Suprapubic skin (tissue), 4 donors: ENCODE results near the gene COX7A1.

Experiments
- POLR2A ChIP-seq, 2 donors: fragments of 450-650 bp; IDR thresholded peaks; one replicate each; pipeline ENCODE4 v1.6.1; 2017; ENCODE audit warnings: antibody characterized with exemption in 2 of 2, mild to moderate bottlenecking in 2 of 2, moderate library complexity in 2 of 2
- POLR2AphosphoS5 ChIP-seq, 3 donors: sonication (generic); formaldehyde crosslinking; IDR thresholded peaks; one replicate each; pipeline ENCODE4 v1.6.1; 2017; ENCODE audit warnings: antibody characterized with exemption in 3 of 3
- TF ChIP-seq, protein P1 (sequence below), 2 donors: fragments of 200-600 bp in 1 of 2; fragments of 450-650 bp in 1 of 2; sonication (generic) in 1 of 2; IDR thresholded peaks; one replicate each; pipeline ENCODE4 v1.5.1; 2016 to 2019; ENCODE audit warnings: antibody characterized with exemption in 2 of 2, mild to moderate bottlenecking in 1 of 2, moderate library complexity in 1 of 2

DNA sequence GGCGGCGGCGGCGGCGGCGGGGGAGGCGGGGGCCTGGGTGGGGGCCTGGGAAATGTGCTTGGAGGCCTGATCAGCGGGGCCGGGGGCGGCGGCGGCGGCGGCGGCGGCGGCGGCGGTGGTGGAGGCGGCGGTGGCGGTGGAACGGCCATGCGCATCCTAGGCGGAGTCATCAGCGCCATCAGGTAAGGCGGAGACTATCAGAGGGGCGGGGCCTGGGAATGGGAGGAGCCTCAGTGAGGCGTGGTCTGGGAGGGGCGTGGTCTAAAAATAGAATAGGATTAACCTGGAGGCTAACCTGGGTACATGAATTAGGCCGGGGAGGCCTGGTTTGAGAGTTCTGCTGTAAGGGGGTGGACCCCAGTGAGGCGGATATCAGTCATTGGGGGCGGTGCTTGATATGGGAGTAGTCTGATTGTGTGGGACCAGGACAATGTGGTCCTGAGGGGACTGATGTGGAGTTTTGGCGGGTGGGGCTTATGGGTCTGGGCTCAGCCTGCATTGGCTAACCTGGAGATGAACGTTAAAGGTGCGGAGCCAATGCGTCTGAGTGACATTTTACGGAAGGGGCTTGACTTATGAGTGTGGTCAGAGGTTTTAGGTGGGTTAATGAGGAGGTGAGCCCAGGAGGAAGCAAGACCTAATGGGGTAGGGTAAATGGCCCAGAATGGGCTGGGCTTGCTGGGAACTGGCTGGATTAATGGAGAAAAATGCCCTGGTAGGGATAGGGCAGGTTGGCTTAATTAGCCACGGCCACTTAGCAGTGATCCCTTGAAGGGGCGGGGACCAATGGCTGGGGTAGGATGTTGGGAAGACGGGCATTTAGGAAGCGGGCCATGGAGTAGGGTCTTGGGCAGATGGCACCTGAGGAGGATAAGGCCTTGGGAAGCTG lies 11.0 kb downstream of the COX7A1 start:
- TF ChIP-seq, protein P1, sequence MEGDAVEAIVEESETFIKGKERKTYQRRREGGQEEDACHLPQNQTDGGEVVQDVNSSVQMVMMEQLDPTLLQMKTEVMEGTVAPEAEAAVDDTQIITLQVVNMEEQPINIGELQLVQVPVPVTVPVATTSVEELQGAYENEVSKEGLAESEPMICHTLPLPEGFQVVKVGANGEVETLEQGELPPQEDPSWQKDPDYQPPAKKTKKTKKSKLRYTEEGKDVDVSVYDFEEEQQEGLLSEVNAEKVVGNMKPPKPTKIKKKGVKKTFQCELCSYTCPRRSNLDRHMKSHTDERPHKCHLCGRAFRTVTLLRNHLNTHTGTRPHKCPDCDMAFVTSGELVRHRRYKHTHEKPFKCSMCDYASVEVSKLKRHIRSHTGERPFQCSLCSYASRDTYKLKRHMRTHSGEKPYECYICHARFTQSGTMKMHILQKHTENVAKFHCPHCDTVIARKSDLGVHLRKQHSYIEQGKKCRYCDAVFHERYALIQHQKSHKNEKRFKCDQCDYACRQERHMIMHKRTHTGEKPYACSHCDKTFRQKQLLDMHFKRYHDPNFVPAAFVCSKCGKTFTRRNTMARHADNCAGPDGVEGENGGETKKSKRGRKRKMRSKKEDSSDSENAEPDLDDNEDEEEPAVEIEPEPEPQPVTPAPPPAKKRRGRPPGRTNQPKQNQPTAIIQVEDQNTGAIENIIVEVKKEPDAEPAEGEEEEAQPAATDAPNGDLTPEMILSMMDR (IDR thresholded peaks at IDR 0.05): no peak
- TF ChIP-seq POLR2AphosphoS5 (IDR thresholded peaks at IDR 0.05) (no peak), POLR2A (IDR thresholded peaks at IDR 0.05) (no peak)
